HEK293 (cell line): ENCODE results near the gene PHKG1.
"Not testable (repeated sequence)": the region's sequence is repeated elsewhere in the genome, so short reads cannot be mapped to it uniquely, and the experiment has no call there.

Experiments
- CTCF ChIA-PET: fragments of 350-600 bp; formaldehyde crosslinking; extraction: SDS; loops from one replicate; lab custom pipeline; 2021; ENCODE audit warnings: antibody characterized with exemption; lab: Yijun Ruan, JAX
- POLR2A ChIA-PET: fragments of 300-600 bp; formaldehyde crosslinking; extraction: SDS; loops from one replicate; lab custom pipeline; 2020; ENCODE audit warnings: antibody characterized with exemption, inconsistent platforms; lab: Yijun Ruan, JAX
- H3K27ac ChIP-seq: fragments of 200-500 bp; sonication (Bioruptor generic); 2 replicates; pipeline ENCODE4 v1.5.1; 2014; ENCODE audit warnings: low read depth, low read length, control low read depth, inconsistent platforms; ENCODE audit errors: extremely low read depth
- H3K36me3 ChIP-seq, 2 experiments: fragments of 200-500 bp in 1 of 2; sonication (Bioruptor generic) in 1 of 2; 1 replicate in 1 of 2; 2 replicates in 1 of 2; pipeline ENCODE4 v1.5.1; 2014 to 2017; ENCODE audit warnings: inconsistent platforms in 2 of 2, low read length in 2 of 2; ENCODE audit not compliant: control insufficient read depth in 2 of 2, insufficient read depth in 1 of 2
- H3K4me1 ChIP-seq: fragments of 200-500 bp; sonication (Bioruptor generic); 2 replicates; pipeline ENCODE4 v1.5.1; 2014; ENCODE audit warnings: mild to moderate bottlenecking, low read length, inconsistent platforms; ENCODE audit not compliant: control insufficient read depth, insufficient read depth
- H3K4me3 ChIP-seq: 2 replicates; pipeline ENCODE4 v1.5.1; 2011; ENCODE audit warnings: low read depth, mild to moderate bottlenecking, control low read depth, low read length, moderate library complexity
- H3K9me3 ChIP-seq: fragments of 200-500 bp; sonication (Bioruptor generic); 2 replicates; pipeline ENCODE4 v1.5.1; 2014; ENCODE audit warnings: low read depth, low read length, inconsistent platforms; ENCODE audit not compliant: control insufficient read depth, insufficient read depth
- CTCF ChIP-seq: fragments of 450-650 bp; formaldehyde crosslinking; IDR thresholded peaks from 2 replicates; pipeline ENCODE4 v1.5.1; 2016; ENCODE audit warnings: missing biosample characterization, missing genetic modification characterization
- GLIS2 ChIP-seq: fragments of 450-650 bp; formaldehyde crosslinking; IDR thresholded peaks from 2 replicates; pipeline ENCODE4 v1.5.1; 2016; ENCODE audit warnings: missing biosample characterization, missing genetic modification characterization
- KLF1 ChIP-seq: fragments of 450-650 bp; formaldehyde crosslinking; IDR thresholded peaks from 2 replicates; pipeline ENCODE4 v1.5.1; 2016; ENCODE audit warnings: missing biosample characterization, missing genetic modification characterization
- KLF16 ChIP-seq: fragments of 450-650 bp; formaldehyde crosslinking; IDR thresholded peaks from 2 replicates; pipeline ENCODE4 v1.5.1; 2017; ENCODE audit warnings: missing biosample characterization, missing genetic modification characterization
- OVOL3 ChIP-seq: fragments of 450-650 bp; formaldehyde crosslinking; IDR thresholded peaks from 2 replicates; pipeline ENCODE4 v1.5.1; 2016; ENCODE audit warnings: missing biosample characterization, missing genetic modification characterization
- PBX3 ChIP-seq: sonication (generic); formaldehyde crosslinking; IDR thresholded peaks from 2 replicates; pipeline ENCODE4 v1.8.1; 2022; ENCODE audit warnings: mild to moderate bottlenecking, moderate library complexity, missing genetic modification reagents
- PRDM1 ChIP-seq: fragments of 450-650 bp; formaldehyde crosslinking; IDR thresholded peaks from 2 replicates; pipeline ENCODE4; 2016; ENCODE audit warnings: missing biosample characterization, missing genetic modification characterization
- REPIN1 ChIP-seq: fragments of 450-650 bp; formaldehyde crosslinking; IDR thresholded peaks from 2 replicates; pipeline ENCODE4 v1.5.1; 2017; ENCODE audit warnings: missing biosample characterization, missing genetic modification characterization, low read depth
- SCRT2 ChIP-seq: fragments of 450-650 bp; formaldehyde crosslinking; IDR thresholded peaks from 2 replicates; pipeline ENCODE4 v1.5.1; 2016; ENCODE audit warnings: missing biosample characterization, missing genetic modification characterization
- SP2 ChIP-seq: fragments of 450-650 bp; formaldehyde crosslinking; IDR thresholded peaks from 2 replicates; pipeline ENCODE4 v1.5.1; 2016; ENCODE audit warnings: missing biosample characterization, missing genetic modification characterization
- YY1 ChIP-seq: fragments of 450-650 bp; formaldehyde crosslinking; IDR thresholded peaks from 2 replicates; pipeline ENCODE4 v1.5.1; 2018; ENCODE audit warnings: missing biosample characterization, missing genetic modification characterization
- ZBTB26 ChIP-seq: fragments of 450-650 bp; formaldehyde crosslinking; optimal IDR thresholded peaks from 2 replicates; pipeline ENCODE3; 2016; ENCODE audit warnings: missing biosample characterization, mild to moderate bottlenecking, missing genetic modification characterization
- ZEB2 ChIP-seq: fragments of 450-650 bp; formaldehyde crosslinking; IDR thresholded peaks from 2 replicates; pipeline ENCODE4 v1.5.1; 2016; ENCODE audit warnings: missing biosample characterization, missing genetic modification characterization
- ZFHX2 ChIP-seq: fragments of 450-650 bp; formaldehyde crosslinking; conservative IDR thresholded peaks from 2 replicates; pipeline ENCODE4 v1.5.1; 2016; ENCODE audit warnings: missing biosample characterization, missing genetic modification characterization
- ZNF10 ChIP-seq: fragments of 450-650 bp; formaldehyde crosslinking; IDR thresholded peaks from 2 replicates; pipeline ENCODE4 v1.5.1; 2017; ENCODE audit warnings: missing biosample characterization, missing genetic modification characterization
- ZNF341 ChIP-seq: fragments of 450-650 bp; formaldehyde crosslinking; IDR thresholded peaks from 2 replicates; pipeline ENCODE4; 2016; ENCODE audit warnings: low read depth, missing biosample characterization, missing genetic modification characterization
- ZNF449 ChIP-seq: fragments of 450-650 bp; formaldehyde crosslinking; IDR thresholded peaks from 2 replicates; pipeline ENCODE4 v1.5.1; 2017; ENCODE audit warnings: missing biosample characterization, mild to moderate bottlenecking, missing genetic modification characterization, moderate library complexity
- ZNF510 ChIP-seq: fragments of 450-650 bp; formaldehyde crosslinking; IDR thresholded peaks from 2 replicates; pipeline ENCODE4 v1.5.1; 2018; ENCODE audit warnings: mild to moderate bottlenecking, missing genetic modification characterization, missing biosample characterization; ENCODE audit not compliant: insufficient replicate concordance
- ZNF561 ChIP-seq: fragments of 450-650 bp; IDR thresholded peaks from 2 replicates; pipeline ENCODE4 v1.5.1; 2018; ENCODE audit warnings: missing biosample characterization, missing genetic modification characterization, borderline replicate concordance
- ZNF692 ChIP-seq: fragments of 450-650 bp; formaldehyde crosslinking; IDR thresholded peaks from 2 replicates; pipeline ENCODE4 v1.5.1; 2016; ENCODE audit warnings: missing biosample characterization, missing genetic modification characterization
- ZNF747 ChIP-seq: fragments of 450-650 bp; formaldehyde crosslinking; IDR thresholded peaks from 2 replicates; pipeline ENCODE4 v1.5.1; 2016; ENCODE audit warnings: missing biosample characterization, missing genetic modification characterization
- ZNF830 ChIP-seq: fragments of 450-650 bp; IDR thresholded peaks from 2 replicates; pipeline ENCODE4 v1.5.0; 2018; ENCODE audit warnings: missing biosample characterization, missing genetic modification characterization, low read depth, mild to moderate bottlenecking, moderate library complexity
- ZSCAN18 ChIP-seq: fragments of 450-650 bp; formaldehyde crosslinking; IDR thresholded peaks from 2 replicates; pipeline ENCODE4 v1.5.1; 2016; ENCODE audit warnings: missing biosample characterization, missing genetic modification characterization

The PHKG1 gene

GRCh38 chr7:56074371-56074791 lies 18.4 kb downstream of the PHKG1 start (continued):
- TF ChIP-seq YY1 (tag by site-specific recombination): no peak
- no peak for TF ChIP-seq KLF1 (tag by site-specific recombination)

- H3K9me3 ChIP-seq, H3K4me3 ChIP-seq, H3K4me1 ChIP-seq, H3K27ac ChIP-seq: not testable (repeated sequence)
- peaks cover 39 to 54% of the 10 kb centered on the region in 2 experiments for H3K36me3 ChIP-seq
- ChIA-PET CTCF (interaction anchor here (0.7 kb wide), 1 partner anchor 9 kb away, joined by 3 read pairs; no protein-coding TSS in a partner anchor), POLR2A (interaction anchor here (2.3 kb wide), 1 partner anchor 15 kb away, joined by 12 read pairs; the partner anchor contains the start of genes CCT6A and PSPH)
Observed at GRCh38 chr7:56066376-56066775, 26.4 kb downstream of the PHKG1 start.

- H3K36me3 ChIP-seq: peaks cover 50 to 52% of the 10 kb centered on the region in 2 experiments
- POLR2A ChIA-PET: interaction anchor here (0.6 to 5.2 kb wide), 13 partner anchors 10 to 487 kb away, joined by 3 to 70 read pairs (median 6); partner anchors contain the start of genes CCT6A, CHCHD2, NIPSNAP2 and PSPH
- peaks cover 11% of the 10 kb centered on the region for H3K4me1 ChIP-seq
- H3K4me3 ChIP-seq: peak within 1 kb of the TSS; percentile 90
- peak within 1 kb of the TSS; percentile 76 for H3K27ac ChIP-seq
- no peaks in the 10 kb centered on the region for H3K9me3 ChIP-seq
- CTCF ChIA-PET: interaction anchor here (0.6 to 1.1 kb wide), 3 partner anchors 10 to 553 kb away, joined by 3 read pairs; no protein-coding TSS in a partner anchor
- no peak for TF ChIP-seq ZNF510
- 0 out of 2 replicates have a peak, but pooled peaks have one; percentile 17 for TF ChIP-seq ZEB2 (tag by site-specific recombination)
- no peak for TF ChIP-seq ZSCAN18 (tag by site-specific recombination)
- TF ChIP-seq SP2 (tag by site-specific recombination): peak; percentile 37
- TF ChIP-seq ZNF830 (tag by site-specific recombination): no peak
- TF ChIP-seq OVOL3 (tag by site-specific recombination): no peak
- peak; percentile 78; the same call in 1 of the 2 replicates for TF ChIP-seq PBX3 (CRISPR knock-in tag)
- TF ChIP-seq SCRT2 (tag by site-specific recombination): no peak
- no peak for TF ChIP-seq KLF16
- 0 out of 2 replicates have a peak, but pooled peaks have one; percentile 55 for TF ChIP-seq ZNF10 (tag by site-specific recombination)
- TF ChIP-seq CTCF (tag by site-specific recombination): peak; percentile 82
- TF ChIP-seq ZNF341 (tag by site-specific recombination): no peak
- peak; percentile 55 for TF ChIP-seq ZFHX2 (tag by site-specific recombination)
- no peak for TF ChIP-seq REPIN1 (tag by site-specific recombination)
- no peak for TF ChIP-seq ZNF449
- TF ChIP-seq ZNF561 (tag by site-specific recombination): no peak
- no peak for TF ChIP-seq ZNF747 (tag by site-specific recombination)
- 0 out of 2 replicates have a peak, but pooled peaks have one; percentile 12 for TF ChIP-seq ZNF692 (tag by site-specific recombination)
- TF ChIP-seq PRDM1 (tag by site-specific recombination): peak; percentile 66; the same call in 1 of the 2 replicates
- no peak; the same call in 1 of the 2 replicates for TF ChIP-seq GLIS2 (tag by site-specific recombination)
- TF ChIP-seq ZBTB26: peak; percentile 72
Observed at GRCh38 chr7:56063882-56064625, 28.7 kb downstream of the PHKG1 start, which contains the start of gene SUMF2. Gene SUMF2, plus strand, starts transcription at chr7:56064286. Its CDS starts 26 bp downstream, at chr7:56064312.
